Head of caudate nucleus (tissue), 42 donors: ENCODE measurements around the gene E2F4.

Experiments
- DNase-seq, 42 donors: peaks; one replicate each; pipeline versions ENCODE4 v3.0.0 to v3.0.0-alpha.2; 2020 to 2021; ENCODE audit warnings: mixed read lengths in 7 of 42
- intact Hi-C: fragments of 100-400 bp; cut with DNase I; formaldehyde crosslinking; loops from one replicate; pipeline ENCODE4 v1.15.0; 2022

Gene E2F4

GRCh38 chr16:67155295-67156142, 36.4 kb upstream of the E2F4 start:
- intact Hi-C loops, result loop anchor here (2.0 to 10.0 kb wide), 4 partner anchors 51 to 211 kb away; partner anchors contain the start of gene PHAF1

GRCh38 chr16:67156143-67156844, 35.7 kb upstream of the E2F4 start:
- intact Hi-C loops, result loop anchor here (10.0 kb wide), 3 partner anchors 51 to 211 kb away; partner anchors contain the start of gene PHAF1
- no peak for DNase-seq

More at GRCh38 chr16:67155295-67156142, 36.4 kb upstream of the E2F4 start:
- peak; percentile 42 to 92 (median 82) for DNase-seq

- no peak for DNase-seq
- intact Hi-C loops, result loop anchor here (10.0 kb wide), 3 partner anchors 52 to 212 kb away; partner anchors contain the start of gene PHAF1
These were observed 34.7 kb upstream of the E2F4 start for GRCh38 chr16:67157106-67157748.

GRCh38 chr16:67157892-67158635, 33.9 kb upstream of the E2F4 start:
- intact Hi-C loops, result loop anchor here (10.0 kb wide), 3 partner anchors 53 to 213 kb away; partner anchors contain the start of gene PHAF1

GRCh38 chr16:67158637-67159600, 33.0 kb upstream of the E2F4 start:
- DNase-seq, result no peak
- intact Hi-C loops, result loop anchor here (10.0 kb wide), 3 partner anchors 54 to 214 kb away; partner anchors contain the start of gene PHAF1

More at GRCh38 chr16:67157892-67158635, 33.9 kb upstream of the E2F4 start:
- DNase-seq, result no peak

GRCh38 chr16:67161595-67162058, 30.3 kb upstream of the E2F4 start:
- DNase-seq, result no peak
- intact Hi-C loops, result no loop called here

GRCh38 chr16:67162506-67163163, 29.3 kb upstream of the E2F4 start:
- intact Hi-C loops, result no loop called here
- DNase-seq, result no peak

GRCh38 chr16:67163164-67163998, 28.6 kb upstream of the E2F4 start:
- intact Hi-C loops, result no loop called here
- DNase-seq, result peak; percentile 71 to 93 (median 86)

GRCh38 chr16:67163999-67164558, 27.9 kb upstream of the E2F4 start:
- intact Hi-C loops, result no loop called here
- peak in 3 of 42 donors; percentile 37 to 55 (median 42) for DNase-seq

- DNase-seq, result peak in 41 of 42 donors; percentile 49 to 87 (median 74)
- intact Hi-C loops, result no loop called here
These were observed 27.3 kb upstream of the E2F4 start, which contains the start of gene HSF4 for GRCh38 chr16:67164599-67165061. Gene HSF4, plus strand, starts transcription at chr16:67164745. Its CDS starts 67 bp downstream, at chr16:67164812.

- DNase-seq, result no peak
- intact Hi-C loops, result no loop called here
These were observed 26.6 kb upstream of the E2F4 start for GRCh38 chr16:67165121-67166078.

- intact Hi-C loops, result no loop called here
- DNase-seq, result no peak
These were observed 25.8 kb upstream of the E2F4 start for GRCh38 chr16:67166110-67166547.

- intact Hi-C loops, result no loop called here
- DNase-seq, result no peak
These were observed 25.3 kb upstream of the E2F4 start for GRCh38 chr16:67166598-67167168.

- no peak for DNase-seq
- intact Hi-C loops, result no loop called here
These were observed 24.4 kb upstream of the E2F4 start for GRCh38 chr16:67167588-67167987.
